Stimulated activated CD8-positive, alpha-beta memory T cell treated with anti-CD3 and anti-CD28 coated beads, Interleukin-4, amount 100 ng/mL, for 24 hours (primary cell): ENCODE measurements around the gene BMP7.

Experiments used
- DNase-seq: peaks from one replicate; pipeline ENCODE4 v3.0.0-alpha.2; 2020; ENCODE audit warnings: low read depth

The BMP7 gene

DNA sequence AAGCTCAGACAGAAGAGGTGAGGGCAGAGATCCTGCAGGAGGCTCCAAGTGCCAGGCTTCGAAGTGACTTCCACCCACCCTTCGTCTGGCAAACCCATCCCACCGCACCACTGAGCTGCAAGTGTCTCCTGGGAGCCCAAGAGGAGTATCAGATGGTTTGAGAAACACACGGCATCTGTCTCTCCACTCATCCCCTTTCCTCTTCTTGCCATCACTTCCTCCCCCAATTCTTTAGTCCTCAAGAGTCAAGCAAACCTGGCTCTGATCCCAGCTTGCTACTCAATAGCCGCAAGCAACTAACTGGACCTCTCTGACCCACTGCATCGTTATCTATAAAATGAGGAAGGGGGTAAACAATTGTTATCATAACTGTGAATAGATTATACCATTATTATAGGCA lies 142.1 kb downstream of the BMP7 start:
- DNase-seq: no peak

GRCh38 chr20:57123504-57123903 lies 142.9 kb downstream of the BMP7 start:
- DNase-seq: no peak

GRCh38 chr20:57122536-57123489 lies 143.6 kb downstream of the BMP7 start:
- no peak for DNase-seq

GRCh38 chr20:57118964-57119363 lies 147.5 kb downstream of the BMP7 start:
- DNase-seq: no peak
